Mucosa of stomach (tissue), 1 donor: ENCODE measurements around the gene MYH9.
"Not testable (repeated sequence)": the region's sequence is repeated elsewhere in the genome, so short reads cannot be mapped to it uniquely, and the experiment has no call there.

Experiments
- H3K27me3 ChIP-seq: one replicate; pipeline ENCODE4 v1.7.0; 2013; ENCODE audit warnings: mild to moderate bottlenecking, low read length; ENCODE audit not compliant: control insufficient read depth, insufficient read depth
- H3K36me3 ChIP-seq: one replicate; pipeline ENCODE4 v1.7.0; 2013; ENCODE audit warnings: low read length; ENCODE audit not compliant: control insufficient read depth, insufficient read depth
- H3K4me1 ChIP-seq: one replicate; pipeline ENCODE4 v1.7.0; 2013; ENCODE audit warnings: mild to moderate bottlenecking, low read length; ENCODE audit not compliant: control insufficient read depth, insufficient read depth
- H3K4me3 ChIP-seq: one replicate; pipeline ENCODE4 v1.7.0; 2013; ENCODE audit warnings: low read length
- H3K9ac ChIP-seq: one replicate; pipeline ENCODE4 v1.7.0; 2013; ENCODE audit warnings: mild to moderate bottlenecking, low read length, moderate library complexity
- H3K9me3 ChIP-seq: one replicate; pipeline ENCODE4 v1.7.0; 2013; ENCODE audit warnings: mild to moderate bottlenecking, low read length, moderate library complexity; ENCODE audit not compliant: control insufficient read depth
- donor health status: Pancreatic carcinoma.

The MYH9 gene

GRCh38 chr22:36263216-36263673 is 124.5 kb downstream of the MYH9 start:
- H3K9me3 ChIP-seq, H3K4me1 ChIP-seq, H3K27me3 ChIP-seq, H3K36me3 ChIP-seq, H3K9ac ChIP-seq, H3K4me3 ChIP-seq: not testable (repeated sequence)

- H3K36me3 ChIP-seq = peaks cover 14% of the 10 kb centered on the region
- not testable (repeated sequence) for H3K4me1 ChIP-seq, H3K9ac ChIP-seq, H3K9me3 ChIP-seq, H3K4me3 ChIP-seq, H3K27me3 ChIP-seq
These were observed 125.5 kb downstream of the MYH9 start for GRCh38 chr22:36262307-36262706.

- not testable (repeated sequence) for H3K4me3 ChIP-seq, H3K27me3 ChIP-seq, H3K9me3 ChIP-seq, H3K9ac ChIP-seq, H3K4me1 ChIP-seq
- peaks cover 14% of the 10 kb centered on the region for H3K36me3 ChIP-seq
These were observed 126.1 kb downstream of the MYH9 start for GRCh38 chr22:36261675-36262074.

GRCh38 chr22:36259615-36260300 is 128.0 kb downstream of the MYH9 start:
- Histone ChIP-seq H3K4me1 (peaks cover 20% of the 10 kb centered on the region), H3K9me3 (no peaks in the 10 kb centered on the region), H3K27me3 (no peaks in the 10 kb centered on the region), H3K36me3 (peaks cover 8% of the 10 kb centered on the region), H3K9ac (no peak overlapping the region), H3K4me3 (no peak overlapping the region)

GRCh38 chr22:36258701-36259614 is 128.8 kb downstream of the MYH9 start:
- Histone ChIP-seq H3K27me3 (no peaks in the 10 kb centered on the region), H3K4me3 (no peak overlapping the region), H3K9ac (no peak overlapping the region), H3K36me3 (peaks cover 8% of the 10 kb centered on the region), H3K9me3 (no peaks in the 10 kb centered on the region), H3K4me1 (peaks cover 28% of the 10 kb centered on the region)

GRCh38 chr22:36257948-36258670 is 129.7 kb downstream of the MYH9 start:
- H3K4me1 ChIP-seq = peaks cover 35% of the 10 kb centered on the region
- H3K4me3 ChIP-seq = no peak overlapping the region

GRCh38 chr22:36257308-36257707 is 130.5 kb downstream of the MYH9 start:
- no peak overlapping the region for H3K4me3 ChIP-seq
- peaks cover 41% of the 10 kb centered on the region for H3K4me1 ChIP-seq
- H3K9me3 ChIP-seq = no peaks in the 10 kb centered on the region
- H3K9ac ChIP-seq = no peak overlapping the region
- H3K36me3 ChIP-seq = peaks cover 8% of the 10 kb centered on the region
- no peaks in the 10 kb centered on the region for H3K27me3 ChIP-seq

More at GRCh38 chr22:36257948-36258670, 129.7 kb downstream of the MYH9 start:
- H3K9me3 ChIP-seq = no peaks in the 10 kb centered on the region
- no peak overlapping the region for H3K9ac ChIP-seq
- H3K27me3 ChIP-seq = no peaks in the 10 kb centered on the region
- H3K36me3 ChIP-seq = peaks cover 8% of the 10 kb centered on the region

- no peak overlapping the region for H3K4me3 ChIP-seq
- H3K36me3 ChIP-seq = peaks cover 8% of the 10 kb centered on the region
- H3K27me3 ChIP-seq = no peaks in the 10 kb centered on the region
- H3K9ac ChIP-seq = no peak overlapping the region
- peaks cover 41% of the 10 kb centered on the region for H3K4me1 ChIP-seq
- H3K9me3 ChIP-seq = no peaks in the 10 kb centered on the region
These were observed 131.3 kb downstream of the MYH9 start for GRCh38 chr22:36256478-36256877.

GRCh38 chr22:36255572-36255971 is 132.2 kb downstream of the MYH9 start:
- H3K27me3 ChIP-seq, H3K36me3 ChIP-seq, H3K9me3 ChIP-seq, H3K4me3 ChIP-seq, H3K9ac ChIP-seq: not testable (repeated sequence)
- peaks cover 46% of the 10 kb centered on the region for H3K4me1 ChIP-seq

GRCh38 chr22:36253523-36254490 is 134.0 kb downstream of the MYH9 start:
- Histone ChIP-seq H3K4me3 (peak overlapping the region; percentile 82), H3K9ac (peak overlapping the region; percentile 80), H3K36me3 (peaks cover 5% of the 10 kb centered on the region), H3K9me3 (no peaks in the 10 kb centered on the region), H3K4me1 (peaks cover 52% of the 10 kb centered on the region), H3K27me3 (no peaks in the 10 kb centered on the region)
